Superior temporal gyrus (tissue), 1 donor: ENCODE results near the gene CEP170.
A peak's percentile ranks its signal among the peaks of the same experiment; 100 is the strongest.

Experiments
- DNase-seq: peaks from one replicate; pipeline ENCODE4 v3.0.0-alpha.2; 2016; ENCODE audit errors: extremely low spot score

Gene CEP170

DNA sequence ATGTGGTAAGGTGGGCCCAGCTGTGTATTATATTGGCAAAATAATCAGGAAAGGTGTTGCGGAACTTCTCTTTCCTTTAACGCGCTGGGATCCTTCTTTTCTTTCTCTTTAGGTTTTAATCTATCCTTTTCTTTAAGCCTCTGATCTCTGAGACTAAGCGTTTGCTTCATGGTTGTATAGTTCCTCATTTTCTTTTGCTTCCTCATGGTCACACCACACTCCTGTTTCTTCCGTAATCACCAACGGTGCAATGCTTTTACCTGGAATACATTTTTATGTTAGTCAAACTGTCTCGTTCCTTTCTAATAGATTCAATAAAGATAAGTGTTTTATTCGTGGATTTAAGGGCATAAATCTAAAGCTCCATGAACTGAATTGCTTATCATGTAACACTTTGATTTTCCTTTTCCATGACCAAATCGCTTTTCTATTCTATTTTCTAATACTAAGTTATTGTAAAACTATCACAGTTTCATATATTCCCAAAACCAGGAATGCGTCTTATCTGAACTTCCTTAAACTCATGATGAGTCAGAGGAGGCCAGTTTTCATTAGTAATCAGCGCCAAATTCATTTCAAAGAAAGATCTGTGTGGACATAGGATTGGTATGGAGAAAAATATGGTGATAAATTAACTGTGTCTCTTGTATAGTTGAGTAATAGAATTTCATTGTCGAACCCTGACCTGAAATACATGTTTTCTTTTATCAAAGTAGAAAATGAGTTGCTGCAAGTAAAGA is 13.0 kb upstream of the CEP170 start:
- no peak for DNase-seq

DNA sequence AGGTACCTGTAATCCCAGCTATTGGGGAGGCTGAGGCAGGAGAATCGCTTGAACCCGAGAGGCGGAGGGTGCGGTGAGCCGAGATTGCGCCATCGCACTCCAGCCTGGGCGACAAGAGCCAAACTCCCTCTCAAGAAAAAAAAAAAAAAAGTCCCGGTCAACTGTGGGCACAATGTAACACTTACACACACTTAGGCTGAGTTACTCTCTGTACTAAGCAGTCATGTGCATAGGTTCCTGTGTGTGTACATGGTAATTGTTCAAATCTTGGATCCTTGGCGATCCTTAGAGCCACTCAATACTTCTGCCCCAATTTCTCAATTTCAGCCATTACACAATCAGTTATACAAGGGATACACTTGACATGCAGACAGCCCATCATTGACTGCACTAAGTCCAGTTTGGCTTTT is 12.4 kb upstream of the CEP170 start:
- DNase-seq: no peak

DNA sequence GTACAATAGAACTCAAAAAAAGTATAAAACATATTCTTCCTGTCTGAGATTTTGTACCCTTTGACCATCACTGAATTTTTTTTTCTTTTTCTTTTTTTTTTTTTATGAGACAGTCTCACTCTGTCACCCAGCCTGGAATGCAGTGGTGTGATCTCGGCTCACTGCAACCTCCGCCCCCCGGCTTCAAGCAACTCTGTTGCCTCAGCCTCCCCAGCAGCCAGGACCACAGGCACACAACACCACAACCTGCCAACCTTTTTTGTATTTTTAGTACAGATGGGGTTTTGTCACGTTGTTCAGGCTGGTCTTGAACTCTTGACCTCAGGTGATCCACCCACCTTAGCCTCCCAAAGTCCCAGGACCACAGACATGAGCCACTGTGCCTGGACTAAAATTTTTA is 11.2 kb upstream of the CEP170 start:
- no peak for DNase-seq

DNA sequence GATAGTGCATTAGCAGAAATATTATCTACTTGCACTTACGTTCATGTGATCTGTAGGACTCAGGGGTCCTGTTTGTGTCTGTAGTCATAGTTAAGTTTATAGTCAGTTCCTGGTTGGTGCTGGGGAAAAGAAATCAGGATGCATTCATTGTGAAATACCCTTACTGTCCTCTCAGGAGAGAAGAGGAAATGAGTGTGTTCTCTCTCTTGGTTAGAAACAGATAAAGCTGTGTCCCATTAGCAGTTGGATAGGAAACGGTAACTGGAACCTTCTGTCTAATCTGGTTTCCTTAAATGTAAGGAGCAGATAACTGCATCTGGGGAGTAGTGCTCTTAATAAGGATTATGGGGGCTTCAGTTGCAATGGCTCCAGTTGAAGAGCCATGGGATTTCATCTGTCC is 9.6 kb upstream of the CEP170 start:
- no peak for DNase-seq

DNA sequence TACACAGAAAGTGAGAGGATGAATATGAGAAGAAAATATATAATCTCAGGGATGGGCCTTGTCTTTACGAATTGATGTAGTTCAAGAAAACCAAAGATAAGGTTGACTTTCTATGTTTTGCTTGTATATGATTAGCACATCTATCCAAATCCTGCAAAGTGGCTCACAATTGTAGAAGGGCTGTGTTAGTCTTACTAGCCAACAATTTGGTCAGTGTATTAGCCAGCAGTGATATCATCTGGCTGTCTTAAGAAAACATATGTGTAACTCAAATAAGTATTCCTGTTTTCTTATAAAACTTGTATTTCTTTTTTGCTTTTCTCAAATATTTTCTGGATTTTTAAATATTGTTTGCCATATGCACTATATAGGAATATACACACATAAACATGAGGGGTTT is 6.3 kb upstream of the CEP170 start:
- no peak for DNase-seq

DNA sequence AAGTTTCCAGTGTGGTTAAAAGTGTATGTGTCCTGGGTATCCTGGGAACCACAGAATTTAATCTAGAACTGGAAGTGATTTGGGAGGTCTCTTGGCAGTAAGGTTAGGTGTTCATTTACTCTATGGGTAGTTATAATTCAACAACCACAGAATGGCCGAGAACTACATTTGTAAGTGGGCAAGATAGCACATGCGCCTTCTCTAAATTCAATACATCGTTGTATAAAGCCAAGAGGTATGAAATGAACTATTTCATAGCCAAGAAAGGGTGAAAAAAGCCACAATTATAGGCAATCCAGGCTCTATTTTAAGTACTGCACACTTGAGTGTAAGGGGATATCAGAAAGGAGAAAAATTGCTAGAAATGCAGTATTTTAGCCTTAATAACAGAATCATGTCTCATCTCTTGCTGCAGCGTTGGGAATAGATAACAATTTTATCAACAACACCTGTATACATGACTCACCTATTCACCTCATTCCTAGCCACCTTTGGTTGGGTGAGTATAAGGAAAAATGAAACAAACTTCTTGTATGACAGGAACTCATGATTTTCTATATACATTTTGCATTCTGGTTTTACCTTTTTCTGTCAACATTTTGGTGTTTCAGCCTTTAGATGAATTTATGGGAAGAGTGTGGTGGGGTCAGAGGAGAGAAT is 5.3 kb upstream of the CEP170 start:
- DNase-seq: no peak

DNA sequence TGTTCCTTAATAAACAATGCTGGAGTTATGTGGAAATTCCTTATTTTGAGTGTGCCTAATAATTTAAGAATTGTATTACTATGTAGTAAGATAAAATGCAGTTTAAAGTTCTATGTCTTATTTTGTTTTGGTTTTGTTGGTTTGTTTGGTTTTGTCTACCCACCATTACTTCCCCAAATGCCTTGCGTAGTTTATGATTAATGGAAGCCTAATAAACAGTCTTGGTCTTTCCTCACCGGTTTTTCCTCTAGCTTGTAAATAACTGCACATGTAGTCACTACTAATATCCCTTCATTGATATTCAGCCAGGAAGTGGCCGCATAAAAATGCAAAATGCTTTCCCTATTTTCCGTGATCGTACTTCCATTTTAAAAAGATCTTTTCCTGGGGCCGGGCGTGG is 3.6 kb upstream of the CEP170 start:
- DNase-seq: no peak

DNA sequence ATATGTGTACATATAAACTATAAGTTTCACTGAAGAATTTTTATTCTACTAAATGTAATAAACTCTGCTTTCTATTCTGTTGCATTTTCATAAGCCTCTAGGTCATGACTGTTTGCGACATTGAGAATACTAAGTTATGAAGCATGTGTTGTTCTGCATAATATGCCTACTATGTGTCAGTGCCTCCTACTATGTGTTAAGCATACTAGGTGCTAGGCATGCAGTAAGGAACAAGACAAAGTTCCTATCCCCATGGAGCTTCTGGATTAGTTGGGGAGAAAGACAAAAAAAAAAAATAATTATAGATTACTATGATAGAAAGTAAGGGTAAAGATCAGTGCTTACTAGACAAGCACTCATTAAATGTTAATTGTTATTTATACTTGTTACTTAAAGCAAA is 2.1 kb upstream of the CEP170 start:
- no peak for DNase-seq

DNA sequence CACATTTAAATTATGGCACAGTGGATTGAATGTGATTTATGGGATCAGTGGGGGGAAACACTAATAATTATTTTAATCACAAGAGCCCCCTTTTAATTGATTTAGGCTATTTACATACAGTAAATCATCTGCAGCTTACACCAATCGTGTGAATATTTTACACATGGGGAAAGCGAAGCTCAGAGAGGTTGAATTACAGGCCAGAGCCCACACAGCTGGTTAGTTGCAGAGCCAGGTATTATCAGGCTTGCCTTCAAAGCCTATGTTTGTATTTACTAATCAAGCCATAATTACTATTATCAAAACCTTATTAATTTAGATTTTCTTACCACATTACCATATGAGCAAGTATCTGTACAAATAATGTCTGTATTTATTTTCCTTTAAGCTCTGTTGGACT is 1.5 kb upstream of the CEP170 start:
- DNase-seq: no peak

DNA sequence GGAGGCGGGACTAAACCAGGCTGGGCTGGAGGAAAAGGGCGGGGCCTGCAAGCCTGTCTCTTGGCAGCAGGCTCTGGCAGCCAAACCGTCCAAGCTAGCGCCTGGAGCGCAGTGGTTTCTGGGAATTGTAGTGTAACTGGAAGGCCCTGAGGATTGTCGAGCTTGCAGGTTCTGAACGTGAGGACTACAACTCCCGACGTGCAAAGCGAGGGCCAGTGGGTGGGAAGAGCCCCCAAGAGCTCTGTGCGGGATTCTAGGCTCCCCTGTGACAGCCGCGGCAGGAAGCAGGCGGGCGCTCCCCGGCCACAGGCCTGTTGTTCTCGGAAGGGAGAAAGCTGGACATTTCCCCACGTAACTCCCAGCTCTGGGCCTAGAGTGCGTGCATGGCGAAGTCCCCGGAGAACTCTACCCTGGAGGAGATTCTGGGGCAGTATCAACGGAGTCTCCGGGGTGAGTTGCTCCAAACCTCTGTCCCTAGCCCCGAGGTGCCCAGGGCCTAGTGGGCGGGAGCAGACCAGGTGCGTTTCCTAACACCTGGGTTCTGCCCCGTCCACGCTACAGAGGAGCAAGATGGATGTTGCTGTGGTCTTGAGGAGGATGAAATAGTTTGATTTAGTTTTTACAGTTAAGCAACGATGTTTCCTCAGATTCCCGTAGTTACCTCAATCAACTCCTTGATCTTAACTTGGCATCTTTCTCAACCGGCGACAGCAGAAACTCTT is 871 bp upstream of the CEP170 start, which contains the start of gene SDCCAG8:
Gene SDCCAG8, plus strand, starts transcription at position 251 of the 722 bp plus-strand sequence. Its CDS starts 133 bp downstream, at position 384.
- peak; percentile 100 for DNase-seq

DNA sequence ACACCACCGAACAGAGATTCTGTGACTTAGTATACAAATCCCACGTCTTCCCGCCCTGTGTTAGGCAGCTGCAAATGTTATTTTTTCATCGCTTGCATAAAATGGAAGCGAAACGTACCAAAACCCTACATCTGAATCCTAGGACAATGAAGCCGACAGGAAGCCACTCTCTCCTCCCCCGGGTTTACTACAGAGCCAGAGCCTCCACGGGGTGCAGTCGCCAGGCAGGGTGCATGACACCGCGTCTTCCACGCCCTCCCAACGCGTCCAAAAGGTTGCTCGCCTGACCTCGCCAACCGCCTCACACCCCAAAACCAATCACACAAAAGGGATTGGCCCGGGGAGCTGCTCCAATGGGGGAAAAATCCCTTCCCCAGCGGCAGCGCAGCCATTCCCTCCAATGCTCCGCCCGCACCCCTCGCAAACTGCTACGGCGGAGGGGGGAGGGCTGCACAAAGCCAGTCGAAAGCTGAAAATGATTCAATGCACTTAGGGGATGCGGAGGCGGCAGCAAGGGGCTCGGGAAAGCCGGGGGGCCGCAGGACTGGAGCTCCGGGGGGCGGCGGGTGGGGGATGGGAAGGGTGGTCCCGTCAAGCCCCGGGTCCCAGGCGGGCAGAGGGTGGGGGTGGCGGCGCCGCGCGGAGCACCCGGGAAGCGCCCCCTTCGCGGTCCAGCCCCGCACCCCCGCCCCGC is 701 bp downstream of the CEP170 start:
- peak; percentile 78 for DNase-seq

DNA sequence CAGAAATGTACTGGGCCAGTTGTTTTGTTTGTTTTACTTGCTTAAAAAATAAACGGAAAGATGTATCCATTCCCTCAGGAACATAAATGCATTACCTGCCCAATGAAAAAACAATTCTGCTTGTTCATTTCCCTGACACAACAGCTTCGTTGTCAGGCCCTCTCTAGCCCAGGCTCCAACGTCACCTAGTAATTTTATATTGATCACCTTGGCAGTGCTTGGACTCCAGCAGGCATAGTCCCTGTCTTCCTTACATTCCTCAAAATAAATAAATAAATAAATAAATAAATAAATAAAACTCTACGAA is 1.2 kb downstream of the CEP170 start:
- DNase-seq: no peak

DNA sequence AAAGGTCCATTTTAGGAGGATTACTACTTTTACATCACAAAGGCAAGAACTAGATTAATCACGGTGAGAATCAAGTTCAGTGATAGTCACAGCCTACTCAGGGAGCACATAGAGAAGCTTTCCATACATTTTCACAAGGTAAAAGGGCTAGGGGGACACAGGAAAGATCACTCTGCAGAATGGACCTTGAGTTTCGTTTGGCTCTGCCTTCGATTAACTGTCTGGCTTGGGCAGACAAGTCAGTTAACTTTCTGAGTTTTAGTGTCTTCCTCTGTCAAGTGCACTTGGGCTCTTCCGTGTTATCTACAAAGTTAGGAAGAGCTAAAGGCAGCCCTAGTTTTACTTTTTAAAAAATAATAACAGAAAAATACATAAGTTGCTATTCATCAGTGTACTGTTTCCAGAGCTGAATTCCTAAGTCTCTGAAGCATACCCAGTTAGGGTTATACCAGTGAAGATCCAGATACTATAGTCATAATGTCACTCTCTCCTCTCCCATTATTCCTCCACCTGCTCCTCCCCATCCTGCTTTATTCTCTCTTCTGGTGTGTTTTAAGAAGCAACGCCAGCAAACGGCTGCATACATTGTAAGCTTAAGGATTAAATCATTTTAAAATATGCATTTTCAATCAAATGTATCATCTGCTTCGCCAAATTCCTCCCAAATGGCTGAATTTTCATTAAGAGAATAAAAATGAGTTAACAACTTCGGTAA is 1.7 kb downstream of the CEP170 start:
- peak; percentile 55 for DNase-seq

DNA sequence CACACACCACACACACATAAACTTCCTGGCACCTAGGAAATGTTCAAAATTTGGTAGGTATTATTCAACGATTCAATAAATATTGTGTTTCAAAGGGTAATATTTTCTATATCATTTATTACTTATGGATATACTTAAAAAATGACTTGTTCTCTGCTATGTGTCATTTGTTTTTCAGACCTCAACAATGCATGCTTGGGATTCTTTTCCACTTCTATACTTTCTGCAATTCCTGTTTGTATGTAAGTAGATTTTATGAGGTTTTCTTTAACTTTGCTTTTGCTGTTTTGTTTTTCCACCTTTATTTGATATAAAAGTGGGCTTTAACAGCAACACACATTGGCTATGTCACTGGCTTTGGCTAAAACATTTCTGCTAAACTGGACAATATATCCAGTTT is 3.5 kb downstream of the CEP170 start:
- peak; percentile 46 for DNase-seq

DNA sequence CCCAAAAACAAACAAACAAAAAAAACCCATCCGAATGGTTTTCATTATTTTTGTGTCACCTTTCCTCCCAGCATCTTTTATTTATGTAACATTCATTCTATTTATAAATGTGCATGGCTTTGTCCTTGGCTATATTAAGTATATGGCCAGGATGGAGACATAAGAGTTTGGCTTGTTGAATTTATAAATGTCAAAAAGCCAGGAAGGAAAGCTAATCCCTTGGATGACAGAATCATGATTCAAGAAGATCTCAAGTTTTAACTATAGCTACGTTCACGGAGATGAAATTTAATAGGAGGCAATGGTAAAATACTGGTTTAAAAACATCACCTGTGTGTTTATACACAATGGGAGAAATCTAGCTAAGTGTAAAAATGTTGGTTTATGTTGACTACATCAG is 5.0 kb downstream of the CEP170 start:
- no peak for DNase-seq

DNA sequence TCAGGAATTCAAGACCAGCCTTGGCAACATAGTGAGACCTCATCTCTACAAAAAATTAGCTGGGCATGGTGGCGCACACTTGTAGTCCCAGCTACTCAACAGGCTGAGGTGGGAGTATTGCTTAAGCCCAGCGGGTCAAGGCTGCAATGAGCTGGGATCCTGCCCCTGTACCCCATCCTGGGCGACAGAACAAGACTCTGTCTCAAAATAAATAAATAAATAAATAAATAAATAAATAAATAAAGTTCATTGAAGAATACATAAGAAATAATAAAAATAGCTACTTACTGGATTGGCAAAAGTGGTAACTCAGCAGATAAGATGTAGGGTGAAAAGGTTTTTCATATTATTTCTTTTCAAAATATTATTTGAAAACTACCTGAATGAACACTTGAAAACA is 5.9 kb downstream of the CEP170 start:
- no peak for DNase-seq

DNA sequence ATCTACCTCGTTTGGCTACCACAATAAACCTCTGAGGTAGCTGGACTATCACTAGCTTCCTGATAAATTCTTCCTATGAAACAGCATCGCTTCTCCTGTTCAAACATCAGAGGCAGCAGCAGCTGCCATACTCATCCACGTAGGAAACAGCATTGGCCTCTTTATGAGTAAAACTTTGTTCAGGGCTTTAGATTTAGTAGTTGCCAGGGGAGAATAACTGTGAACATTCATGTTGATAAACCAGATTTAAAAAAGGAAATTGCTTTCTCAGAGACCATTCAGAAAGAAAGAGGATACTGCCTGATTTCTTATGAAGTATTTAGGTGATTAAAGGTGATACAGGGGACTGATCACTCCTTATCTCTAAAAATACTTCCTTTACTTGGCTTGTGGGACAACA is 7.2 kb downstream of the CEP170 start:
- no peak for DNase-seq

DNA sequence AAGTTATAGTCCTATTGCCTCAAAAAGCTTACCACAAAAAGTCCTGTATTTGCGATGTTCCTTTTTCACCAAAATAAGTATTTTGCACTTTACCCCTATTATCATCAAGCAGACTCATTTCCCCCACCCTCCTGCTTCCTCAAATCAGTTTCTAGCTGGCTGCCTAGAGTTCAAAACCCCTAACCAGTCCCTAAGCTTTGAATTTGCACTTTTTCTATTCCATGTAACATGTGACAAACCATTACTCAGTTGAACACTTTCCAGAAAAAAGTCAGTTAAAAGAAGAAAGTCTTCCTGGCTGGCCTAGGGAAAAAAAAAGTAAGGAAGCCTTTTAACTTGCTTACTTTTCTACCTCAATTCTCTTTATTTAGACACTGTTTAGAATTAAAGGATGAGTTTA is 8.2 kb downstream of the CEP170 start:
- no peak for DNase-seq

DNA sequence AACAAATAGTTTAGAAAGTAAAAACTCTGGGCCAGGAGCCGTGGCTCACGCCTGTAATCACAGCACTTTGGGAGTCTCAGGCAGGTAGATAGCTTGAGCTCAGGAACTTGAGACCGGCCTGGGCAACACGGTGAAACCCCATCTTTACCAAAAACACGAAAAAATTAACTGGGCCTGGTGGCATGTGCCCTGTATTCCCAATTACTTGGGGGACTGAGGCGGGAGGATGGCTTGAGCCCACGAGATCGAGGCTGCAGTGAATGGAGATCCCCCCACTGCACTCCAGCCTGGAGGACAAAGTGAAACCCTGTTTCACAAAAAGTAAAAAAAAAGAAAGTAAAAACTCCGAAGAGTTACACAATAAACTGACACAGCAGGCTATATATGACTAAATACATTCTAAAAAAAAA is 10.6 kb downstream of the CEP170 start:
- no peak for DNase-seq

DNA sequence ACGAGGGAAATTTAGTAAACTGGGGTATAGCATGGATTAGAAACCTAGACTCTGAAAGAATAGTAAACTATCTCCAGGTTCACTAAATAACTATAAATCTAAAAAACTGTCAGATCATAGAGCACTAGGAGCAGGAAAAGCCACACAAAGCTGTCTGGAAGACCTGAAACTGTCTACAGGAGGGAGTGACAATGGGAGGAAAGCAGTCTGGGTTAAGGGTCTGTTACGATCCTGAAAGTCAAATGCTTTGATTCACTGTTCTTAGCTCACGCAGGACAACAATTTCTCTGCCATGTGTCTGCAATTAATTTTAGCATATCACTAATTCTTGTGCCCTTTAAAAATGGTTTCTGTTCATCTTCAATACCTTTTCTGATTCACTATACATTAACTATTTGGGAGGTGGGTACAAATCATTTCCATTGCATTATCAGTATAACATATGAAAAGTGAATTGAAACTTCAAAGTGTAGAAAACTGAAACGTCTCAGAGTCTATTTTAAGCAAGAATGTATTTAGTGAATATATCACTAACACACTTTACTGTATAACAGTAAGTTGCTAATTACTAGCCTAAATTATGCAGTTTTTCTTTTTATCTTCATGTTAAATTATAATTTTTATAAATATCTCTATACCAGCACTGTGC is 18.4 kb downstream of the CEP170 start:
- DNase-seq: no peak

DNA sequence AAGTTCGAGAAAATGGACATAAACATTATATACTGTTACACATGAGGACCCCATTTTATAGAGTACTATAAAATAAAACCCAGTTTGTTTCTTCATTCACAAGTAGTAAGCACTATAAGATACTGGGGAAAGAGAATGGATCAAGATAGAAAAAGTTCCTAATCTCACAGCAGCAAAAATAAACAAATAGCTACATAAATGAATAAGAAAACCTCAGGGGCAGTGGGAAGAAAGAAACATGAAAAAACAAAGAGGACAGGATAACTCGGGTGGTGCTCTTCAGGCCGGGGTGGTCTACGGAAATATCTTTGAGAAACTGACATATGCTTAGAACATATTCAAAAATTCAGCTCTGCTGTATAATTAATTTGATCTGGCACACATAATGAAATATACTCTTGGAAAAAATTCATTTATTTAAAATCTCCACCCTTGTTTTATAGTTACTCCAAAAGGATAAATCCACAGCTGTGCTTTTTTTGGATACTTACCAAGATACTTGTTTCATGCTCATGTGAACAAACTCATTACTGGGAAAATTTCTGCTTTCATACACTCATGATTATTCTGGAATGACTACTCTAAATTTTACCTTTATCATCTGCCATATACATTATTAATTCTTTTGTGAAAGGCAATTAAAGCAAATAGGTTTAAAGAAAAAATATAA is 20.0 kb downstream of the CEP170 start:
- DNase-seq: peak; percentile 41
